GM12801 (cell line): Measurements from ENCODE around the gene FIBP.

Experiments
- TF ChIP-seq, protein P1 (sequence below): IDR thresholded peaks from one replicate; pipeline ENCODE4 v1.5.1; 2011; ENCODE audit warnings: control low read depth; ENCODE audit not compliant: insufficient read length; ENCODE audit errors: extremely low read depth

The FIBP gene

DNA sequence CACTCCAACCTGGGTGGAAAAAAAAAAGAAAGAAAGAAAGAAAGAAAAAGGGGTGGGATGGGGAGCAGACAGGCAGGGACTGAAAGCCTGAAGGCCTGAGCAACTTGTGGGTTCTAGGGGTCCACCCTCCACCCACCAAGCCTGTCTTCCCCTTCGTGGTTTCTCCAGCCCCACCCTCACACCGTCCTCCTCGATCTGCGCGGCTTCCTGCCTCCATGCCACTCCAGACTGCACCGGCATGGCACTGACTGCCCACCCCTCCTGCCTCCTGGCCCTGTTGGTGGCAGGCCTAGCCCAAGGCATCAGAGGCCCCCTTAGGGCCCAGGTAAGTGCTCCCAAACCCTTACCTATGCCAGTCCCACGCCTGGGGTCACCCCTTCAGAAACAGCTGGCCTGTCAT lies 8.7 kb downstream of the FIBP start, which contains the start of gene CTSW:
Gene CTSW (plus strand): TSS at position 221 of the 400 bp plus-strand sequence. CDS start 18 bp downstream, at position 239.
- TF ChIP-seq, protein P1, sequence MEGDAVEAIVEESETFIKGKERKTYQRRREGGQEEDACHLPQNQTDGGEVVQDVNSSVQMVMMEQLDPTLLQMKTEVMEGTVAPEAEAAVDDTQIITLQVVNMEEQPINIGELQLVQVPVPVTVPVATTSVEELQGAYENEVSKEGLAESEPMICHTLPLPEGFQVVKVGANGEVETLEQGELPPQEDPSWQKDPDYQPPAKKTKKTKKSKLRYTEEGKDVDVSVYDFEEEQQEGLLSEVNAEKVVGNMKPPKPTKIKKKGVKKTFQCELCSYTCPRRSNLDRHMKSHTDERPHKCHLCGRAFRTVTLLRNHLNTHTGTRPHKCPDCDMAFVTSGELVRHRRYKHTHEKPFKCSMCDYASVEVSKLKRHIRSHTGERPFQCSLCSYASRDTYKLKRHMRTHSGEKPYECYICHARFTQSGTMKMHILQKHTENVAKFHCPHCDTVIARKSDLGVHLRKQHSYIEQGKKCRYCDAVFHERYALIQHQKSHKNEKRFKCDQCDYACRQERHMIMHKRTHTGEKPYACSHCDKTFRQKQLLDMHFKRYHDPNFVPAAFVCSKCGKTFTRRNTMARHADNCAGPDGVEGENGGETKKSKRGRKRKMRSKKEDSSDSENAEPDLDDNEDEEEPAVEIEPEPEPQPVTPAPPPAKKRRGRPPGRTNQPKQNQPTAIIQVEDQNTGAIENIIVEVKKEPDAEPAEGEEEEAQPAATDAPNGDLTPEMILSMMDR, result no peak

DNA sequence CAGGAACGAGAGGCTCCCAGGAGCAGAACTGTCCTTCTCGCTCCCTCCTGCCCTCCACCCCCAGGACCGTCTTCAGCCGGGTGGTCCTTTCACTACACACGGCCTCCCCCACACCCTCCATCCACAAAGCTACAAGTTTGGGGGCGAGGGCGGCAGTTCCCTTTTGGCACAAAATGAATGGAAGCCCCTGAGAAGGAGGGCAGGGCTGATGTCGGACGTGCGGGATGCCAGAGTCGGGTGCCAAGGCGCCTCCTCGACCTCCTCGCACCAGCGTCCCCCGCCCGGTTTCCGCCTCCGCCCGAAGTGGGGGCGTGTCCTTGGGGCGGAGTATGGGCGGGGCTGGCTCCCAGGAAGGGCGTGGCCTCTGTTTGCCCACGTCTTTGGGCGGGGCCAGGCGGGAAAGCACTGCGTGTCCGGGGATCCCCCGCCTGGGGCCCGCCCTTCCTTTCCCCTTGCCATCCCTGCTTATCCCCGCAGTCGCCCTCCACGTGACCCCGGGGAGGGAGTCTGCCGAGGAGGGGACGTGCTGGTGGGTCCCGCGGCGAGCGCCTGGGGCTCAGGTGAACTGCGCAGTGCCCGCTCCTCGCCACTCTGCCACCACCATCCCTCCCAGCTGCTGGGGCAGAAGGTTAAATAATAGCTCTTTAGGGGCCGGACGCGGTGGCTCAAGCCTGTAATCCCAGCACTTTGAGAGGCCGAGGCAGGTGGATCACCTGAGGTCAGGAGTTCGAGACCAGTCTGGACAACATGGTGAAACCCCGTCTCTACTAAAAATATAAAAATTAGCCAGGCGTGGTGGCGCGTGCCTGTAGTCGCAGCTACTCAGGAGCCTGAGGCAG lies 14.7 kb downstream of the FIBP start:
- TF ChIP-seq, protein P1, result no peak

DNA sequence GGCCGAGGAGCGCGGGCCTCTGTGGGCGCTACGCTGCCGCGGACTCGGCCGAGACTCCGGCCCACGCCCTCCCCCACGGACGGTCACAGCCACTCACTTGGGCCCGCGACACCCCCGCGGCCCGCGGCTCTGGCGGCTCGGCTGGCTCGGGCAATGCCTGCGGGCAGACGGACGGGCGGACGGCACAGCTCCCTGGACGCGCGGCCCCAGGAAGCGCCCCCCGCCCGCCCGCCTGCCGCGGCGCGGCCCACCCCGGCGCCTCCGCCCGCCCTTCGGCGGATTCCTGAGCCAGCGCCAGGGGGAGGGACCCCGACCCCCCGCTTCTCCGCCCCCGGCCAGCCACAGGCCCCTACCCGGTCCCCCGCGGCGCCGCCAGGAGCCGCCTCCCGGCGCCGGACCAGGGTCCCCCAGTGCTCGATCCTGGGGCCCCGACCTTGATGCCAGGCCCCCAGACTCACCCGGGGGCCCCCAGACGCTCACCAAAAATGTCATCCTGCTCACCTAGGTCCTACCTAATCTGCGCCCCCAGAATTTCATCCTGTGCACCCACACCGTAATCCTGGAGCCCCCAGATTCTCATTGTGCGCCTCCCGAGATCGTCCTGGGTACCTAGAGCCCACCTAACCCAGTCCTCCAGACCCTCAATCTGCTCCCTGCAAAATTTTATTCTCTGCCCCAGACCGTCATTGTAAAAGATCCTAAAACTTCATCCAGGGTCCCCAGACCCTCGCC lies 15.5 kb downstream of the FIBP start, which contains the start of gene EFEMP2:
Gene EFEMP2 (minus strand): TSS at position 215 of the 732 bp plus-strand sequence. CDS start 446 bp downstream, outside the sequence.
- TF ChIP-seq, protein P1, result no peak

DNA sequence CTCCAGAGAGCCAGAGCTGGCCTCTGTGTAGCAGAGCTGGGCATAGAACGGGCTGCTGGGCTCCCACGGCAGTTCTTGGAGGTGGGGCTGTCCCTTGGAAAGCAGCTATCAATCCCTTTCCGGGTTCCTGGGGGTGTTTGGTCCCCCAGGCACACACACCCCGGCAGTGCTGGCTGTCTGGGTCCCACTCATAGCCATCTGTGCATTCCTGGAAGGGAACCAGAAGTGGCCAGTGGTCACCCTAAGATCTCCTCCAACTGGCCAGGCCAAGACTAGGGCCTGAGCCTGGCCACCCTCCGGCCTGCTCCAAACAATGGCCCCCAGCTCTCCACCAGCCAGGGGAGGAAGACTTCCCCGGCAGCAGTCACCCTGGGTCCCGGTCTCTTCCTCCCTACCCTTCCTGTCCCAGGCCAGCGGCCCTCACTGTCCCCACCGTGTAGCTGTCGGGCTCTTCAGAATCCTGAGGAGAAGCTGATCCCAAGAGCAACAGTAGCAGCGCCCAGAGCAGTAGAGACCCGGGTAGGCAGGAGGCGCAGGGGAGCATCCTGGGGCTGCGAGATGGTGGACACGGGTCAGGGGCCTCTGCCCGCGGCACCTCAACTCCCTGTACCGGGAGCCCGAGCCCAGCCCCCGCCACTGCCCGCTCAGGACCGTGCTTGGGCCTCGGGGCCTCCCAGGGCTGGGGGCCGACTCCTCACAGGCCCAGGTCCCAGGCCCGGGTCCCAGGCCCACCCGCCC lies 16.3 kb downstream of the FIBP start:
- TF ChIP-seq, protein P1, result no peak

DNA sequence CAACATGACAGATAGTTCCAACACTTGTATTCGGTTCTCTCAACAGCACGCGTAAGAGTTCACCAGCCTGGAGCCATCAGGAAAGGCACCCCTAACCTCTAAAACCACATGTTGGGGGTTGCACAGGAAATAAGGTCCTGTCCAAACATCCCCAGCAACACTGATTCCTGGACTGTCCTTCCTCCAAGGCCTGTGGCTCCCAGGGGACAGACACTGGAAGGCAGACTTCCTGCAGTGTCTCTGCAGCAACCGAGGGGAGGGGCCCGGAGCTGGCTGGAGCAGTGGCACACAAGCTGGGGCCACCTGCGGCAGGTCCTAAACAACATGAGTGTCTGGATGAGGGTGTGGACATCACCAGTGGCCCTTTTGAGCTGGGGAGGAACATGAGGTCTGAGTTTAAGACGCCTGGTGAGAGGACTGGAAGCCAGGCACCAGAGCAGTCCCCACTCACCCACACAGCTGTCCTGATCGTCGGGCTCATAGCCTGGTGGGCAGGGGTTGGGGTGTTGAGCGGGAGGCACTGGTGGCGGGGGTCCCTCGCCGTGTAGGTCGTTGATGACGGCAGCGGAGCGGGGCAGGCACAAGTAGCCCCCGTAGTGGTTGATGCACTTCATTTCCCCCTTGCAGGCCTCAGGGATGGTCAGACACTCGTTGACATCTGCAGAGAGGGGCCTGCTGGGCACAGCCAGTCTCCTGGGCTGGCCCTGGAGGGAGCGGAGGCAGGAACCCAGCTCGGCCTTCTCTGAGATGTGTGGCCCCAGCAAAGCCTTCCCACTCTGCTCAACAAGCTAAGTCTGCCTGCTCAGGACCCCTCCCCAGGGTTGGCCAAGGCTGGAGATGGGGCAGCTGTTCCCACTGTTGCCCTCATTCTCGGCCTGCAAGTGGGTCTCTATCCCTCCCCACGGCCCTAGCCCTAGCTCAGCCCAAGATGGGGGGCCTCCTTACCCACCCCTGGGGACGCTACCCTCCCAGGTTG lies 17.3 kb downstream of the FIBP start:
- TF ChIP-seq, protein P1, result no peak

DNA sequence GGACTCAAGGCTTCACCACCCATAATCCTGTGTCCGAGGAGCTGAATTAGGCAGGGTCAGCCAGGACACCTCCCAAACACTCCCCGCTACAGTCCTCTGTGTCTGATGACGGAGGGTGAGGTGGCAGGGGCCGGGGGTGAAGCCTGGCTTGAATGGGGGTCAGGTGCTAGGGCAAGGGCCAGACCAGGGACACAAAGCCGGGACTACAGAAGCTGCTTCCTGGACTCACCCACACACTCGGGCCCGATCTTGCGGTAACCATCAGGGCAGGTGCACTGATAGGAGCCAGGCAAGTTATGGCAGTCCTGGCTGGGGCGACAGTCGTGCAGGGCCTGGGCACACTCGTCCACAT lies 18.0 kb downstream of the FIBP start:
- TF ChIP-seq, protein P1, result no peak
